ENCODE results near the gene GLI1. TPM values are rescaled to one million over a fixed set of nuclear protein-coding genes. Genes with fewer than 3 reads are reported as not detected.
"Not testable (repeated sequence)": the region's sequence is repeated elsewhere in the genome, so short reads cannot be mapped to it uniquely, and the experiment has no call there.

Gene GLI1
- polyA plus RNA-seq, 1 donor: 23.9 TPM

DNA sequence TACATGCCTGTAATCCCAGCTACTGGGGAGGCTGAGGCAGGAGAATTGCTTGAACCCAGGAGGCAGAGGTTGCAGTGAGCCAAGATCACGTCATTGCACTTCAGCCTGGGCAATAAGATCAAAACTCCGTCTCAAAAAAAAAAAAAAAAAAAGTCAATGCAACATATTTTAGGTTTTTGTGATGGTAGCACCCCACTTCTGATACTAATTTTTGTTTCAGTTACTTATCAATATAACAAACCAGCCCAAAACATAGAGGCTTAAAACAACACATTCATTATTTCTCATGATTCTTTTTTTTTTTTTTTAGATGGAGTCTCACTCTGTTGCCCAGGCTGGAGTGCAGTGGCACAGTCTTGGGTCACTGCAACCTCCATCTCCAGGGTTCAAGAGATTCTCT, 18.2 kb upstream of the GLI1 start:
- not testable (repeated sequence) for DNase-seq

DNA sequence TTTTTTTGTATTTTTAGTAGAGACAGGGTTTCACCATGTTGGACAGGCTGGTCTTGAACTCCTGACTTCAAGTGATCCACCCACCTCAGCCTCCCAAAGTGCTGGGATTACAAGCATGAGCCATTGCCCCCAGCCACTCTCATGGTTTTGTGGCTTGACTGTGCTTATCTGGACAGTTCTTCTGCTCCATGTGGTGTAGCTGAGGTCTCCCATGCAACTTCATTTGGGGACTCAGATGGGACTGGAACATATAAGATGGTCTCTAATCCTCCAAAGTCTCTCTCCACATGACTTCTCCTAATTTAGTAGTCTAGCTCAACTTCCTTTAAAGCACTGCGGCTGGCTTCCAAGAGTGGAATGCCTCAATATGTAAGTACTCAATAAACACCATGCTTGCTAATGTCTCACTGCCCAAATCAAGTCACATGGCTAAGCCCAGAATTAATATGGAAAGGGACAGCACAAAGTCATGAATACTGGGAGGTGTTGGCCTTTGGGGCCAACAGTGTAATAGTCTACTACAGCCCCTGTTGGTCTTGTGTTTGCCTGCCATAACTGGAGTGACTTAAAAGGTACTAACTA, 17.6 kb upstream of the GLI1 start:
- DNase-seq: no peak

DNA sequence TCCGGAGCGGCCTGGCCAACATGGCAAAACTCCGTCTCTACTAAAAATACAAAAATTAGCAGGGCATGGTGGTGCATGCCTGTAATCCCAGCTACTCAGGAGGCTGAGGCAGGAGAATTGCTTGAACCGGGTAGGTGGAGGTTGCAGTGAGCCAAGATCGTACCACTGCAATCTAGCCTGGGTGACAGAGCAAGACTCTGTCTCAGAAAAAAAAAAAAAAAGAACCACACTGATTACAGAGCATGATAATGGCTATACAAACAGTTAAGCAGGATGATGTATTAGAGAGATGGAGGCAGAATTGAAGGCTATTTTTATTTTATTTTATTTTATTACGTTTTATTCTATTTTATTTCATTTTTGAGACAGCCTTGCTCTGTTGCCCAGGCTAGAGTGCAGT, 15.2 kb upstream of the GLI1 start:
- DNase-seq: not testable (repeated sequence)

DNA sequence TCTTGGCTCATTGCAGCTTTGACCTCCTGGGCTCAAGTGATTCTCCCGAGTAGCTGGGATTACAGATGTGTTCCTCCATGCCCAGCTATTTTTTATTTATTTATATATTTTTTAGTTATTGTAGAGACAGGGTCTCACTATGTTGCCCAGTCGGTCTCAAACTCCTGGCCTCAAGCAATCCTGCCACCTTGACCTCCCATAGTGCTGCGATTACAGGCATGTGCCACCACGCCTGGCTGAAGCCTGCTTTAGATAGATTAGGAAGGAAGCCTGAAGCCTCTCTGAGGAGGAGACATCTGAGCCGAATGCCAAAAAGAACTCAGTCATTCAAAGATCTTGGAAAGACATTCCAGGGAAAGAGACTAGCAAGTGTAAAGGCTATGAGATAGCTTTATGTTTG, 14.8 kb upstream of the GLI1 start:
- DNase-seq: no peak

DNA sequence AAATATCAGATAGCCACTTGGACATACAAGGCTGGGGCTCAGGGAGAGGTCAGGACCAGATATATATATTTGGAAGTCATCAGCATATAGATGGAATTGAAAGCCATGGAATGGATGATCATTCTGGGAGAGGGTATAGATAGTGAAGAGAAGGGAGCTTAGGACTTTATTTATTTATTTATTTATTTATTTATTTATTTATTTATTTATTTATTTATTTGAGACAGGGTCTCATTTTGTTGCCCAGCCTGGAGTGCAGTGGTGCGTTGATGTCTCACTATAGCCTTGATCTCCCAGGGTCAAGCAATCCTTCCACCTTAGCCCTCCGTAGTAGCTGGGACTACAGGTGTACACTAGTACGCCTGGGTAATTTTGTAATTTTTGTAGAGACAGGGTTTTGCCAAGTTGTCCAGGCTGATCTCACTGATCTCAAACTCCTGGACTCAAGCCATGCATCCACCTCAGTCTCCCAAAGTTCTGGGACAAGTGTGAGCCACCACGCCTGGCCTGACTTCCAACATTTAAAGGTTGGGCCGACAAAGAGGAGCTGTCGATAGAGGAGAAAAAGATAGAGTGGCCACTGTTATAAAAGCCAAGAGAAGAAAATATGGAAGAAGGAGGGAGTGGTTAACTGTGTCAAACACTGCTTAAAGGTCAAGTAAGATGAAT, 13.2 kb upstream of the GLI1 start:
- no peak for DNase-seq

DNA sequence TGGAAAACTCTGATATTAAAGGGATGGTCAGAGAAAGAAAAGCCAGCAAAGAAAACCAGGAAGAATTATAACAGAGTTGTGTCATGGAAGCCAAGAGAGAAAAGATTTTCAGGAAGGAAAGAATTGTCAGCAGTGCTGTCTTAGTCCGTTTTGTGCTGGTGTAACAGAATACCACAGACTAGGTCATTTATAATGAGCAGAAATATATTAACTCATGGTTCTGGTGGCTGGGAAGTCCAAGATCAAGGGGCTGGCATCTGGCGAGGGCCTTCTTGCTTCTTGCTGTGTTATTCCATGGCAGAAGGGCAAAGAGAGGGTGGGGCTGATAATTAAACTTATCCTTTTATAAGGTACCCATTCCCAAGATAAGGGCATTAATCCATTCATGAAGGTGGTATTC, 10.9 kb upstream of the GLI1 start:
- no peak for DNase-seq

DNA sequence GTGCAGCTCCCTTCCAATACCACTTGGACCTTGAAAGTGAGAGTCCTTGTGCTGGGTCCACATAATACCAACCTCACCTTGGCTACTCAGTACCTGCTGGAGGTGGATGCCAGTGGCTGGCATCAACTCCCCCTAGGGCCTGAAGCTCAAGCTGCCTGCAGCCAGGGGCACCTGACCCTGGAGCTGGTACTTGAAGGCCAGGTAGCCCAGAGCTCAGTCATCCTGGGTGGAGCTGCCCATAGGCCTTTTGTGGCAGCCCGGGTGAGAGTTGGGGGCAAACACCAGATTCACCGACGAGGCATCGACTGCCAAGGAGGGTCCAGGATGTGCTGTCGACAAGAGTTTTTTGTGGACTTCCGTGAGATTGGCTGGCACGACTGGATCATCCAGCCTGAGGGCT, 10.2 kb upstream of the GLI1 start:
- no peak for DNase-seq

DNA sequence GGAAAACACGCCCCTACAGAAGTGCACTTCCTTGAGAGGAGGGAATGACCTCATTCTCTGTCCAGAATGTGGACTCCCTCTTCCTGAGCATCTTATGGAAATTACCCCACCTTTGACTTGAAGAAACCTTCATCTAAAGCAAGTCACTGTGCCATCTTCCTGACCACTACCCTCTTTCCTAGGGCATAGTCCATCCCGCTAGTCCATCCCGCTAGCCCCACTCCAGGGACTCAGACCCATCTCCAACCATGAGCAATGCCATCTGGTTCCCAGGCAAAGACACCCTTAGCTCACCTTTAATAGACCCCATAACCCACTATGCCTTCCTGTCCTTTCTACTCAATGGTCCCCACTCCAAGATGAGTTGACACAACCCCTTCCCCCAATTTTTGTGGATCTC, 9.5 kb upstream of the GLI1 start:
- DNase-seq: no peak

DNA sequence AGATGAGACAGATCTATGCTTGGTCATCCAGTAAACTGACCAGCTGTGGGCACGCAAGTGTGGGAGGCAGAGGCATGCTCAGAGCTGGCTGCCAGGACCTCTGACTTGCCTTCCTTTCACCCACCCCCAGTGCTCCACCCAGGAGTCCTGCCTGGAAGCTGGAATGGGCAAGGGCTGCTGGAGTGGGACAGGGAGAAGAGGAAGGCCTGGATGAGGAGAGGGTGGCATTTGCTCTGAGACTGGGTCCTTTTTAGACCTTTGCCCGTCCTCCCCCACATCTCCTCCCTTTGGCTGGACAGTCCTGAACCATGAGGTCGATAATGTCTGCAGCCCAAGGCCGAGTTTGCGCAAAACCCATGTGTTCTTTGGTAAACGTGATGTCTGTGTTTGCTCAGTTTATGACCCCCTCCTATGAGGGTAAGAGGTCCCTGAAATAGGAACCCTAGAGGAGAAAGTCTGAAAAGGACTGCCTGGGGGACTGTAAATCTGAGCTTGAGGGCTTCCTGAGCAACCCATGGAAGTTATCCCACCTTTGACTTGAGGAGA, 8.3 kb upstream of the GLI1 start:
- DNase-seq: no peak

DNA sequence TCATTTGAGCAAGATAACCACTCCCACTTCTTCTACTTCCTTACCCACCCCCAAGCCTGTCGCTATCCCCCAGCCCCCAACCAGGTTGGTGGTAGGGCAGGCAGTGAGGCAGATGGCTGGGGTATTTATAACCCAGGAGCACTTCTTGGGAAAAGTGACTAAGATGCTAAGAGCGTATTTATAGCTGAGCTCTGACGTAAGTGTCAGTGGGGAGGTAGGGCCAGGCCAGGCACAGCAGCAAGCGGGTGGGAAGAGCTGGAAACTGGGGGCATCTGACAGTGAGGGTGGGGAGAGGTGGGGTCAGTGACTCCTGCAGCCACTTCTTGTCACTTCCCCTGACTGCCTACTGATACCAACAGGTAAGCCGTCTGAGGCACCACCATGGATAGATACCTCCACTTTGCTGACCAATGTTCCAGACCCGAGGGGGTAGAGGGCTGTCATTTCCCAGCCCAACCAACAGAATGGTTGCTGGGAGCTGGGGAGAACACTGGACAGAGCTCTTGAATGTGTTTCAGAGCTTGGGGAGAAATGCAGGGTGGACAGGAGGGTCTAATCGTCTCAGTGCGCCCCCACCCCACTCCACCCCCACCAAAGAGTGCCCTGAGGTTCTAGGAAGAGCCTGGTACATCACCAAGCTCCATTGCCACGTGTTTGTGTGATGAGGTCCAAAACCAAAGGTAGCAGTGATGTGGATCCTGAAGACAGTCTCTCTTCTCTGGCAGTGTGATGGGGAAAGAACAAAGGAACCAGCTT, 7.2 kb upstream of the GLI1 start:
- no peak for DNase-seq

DNA sequence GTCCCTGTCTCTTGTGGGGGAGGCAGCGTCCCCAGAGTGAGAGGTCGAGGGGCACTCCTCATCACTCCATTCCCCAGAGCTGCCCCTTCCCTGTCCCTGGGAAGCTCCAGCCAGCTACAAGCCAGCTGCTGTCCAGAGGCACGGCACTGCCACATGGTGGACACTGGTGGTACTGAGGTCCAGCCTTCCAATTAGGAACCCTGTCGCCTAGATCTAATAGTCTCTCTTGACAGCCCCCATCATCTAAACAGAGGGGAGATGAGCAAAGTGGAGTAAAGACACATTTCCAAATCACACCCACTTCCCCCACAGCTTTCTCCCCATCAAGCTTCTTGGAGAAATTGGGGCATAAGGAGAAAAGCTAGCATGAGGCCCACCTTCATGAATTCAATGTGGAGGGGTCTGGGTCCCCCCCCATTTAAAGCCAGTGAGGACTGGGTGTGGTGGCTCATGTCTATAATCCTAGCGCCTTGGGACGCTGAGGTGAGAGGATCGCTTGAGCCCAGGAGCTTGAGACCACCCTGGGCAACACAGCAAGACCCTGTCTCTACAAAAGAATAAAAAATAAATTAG, 6.6 kb upstream of the GLI1 start:
- DNase-seq: no peak

DNA sequence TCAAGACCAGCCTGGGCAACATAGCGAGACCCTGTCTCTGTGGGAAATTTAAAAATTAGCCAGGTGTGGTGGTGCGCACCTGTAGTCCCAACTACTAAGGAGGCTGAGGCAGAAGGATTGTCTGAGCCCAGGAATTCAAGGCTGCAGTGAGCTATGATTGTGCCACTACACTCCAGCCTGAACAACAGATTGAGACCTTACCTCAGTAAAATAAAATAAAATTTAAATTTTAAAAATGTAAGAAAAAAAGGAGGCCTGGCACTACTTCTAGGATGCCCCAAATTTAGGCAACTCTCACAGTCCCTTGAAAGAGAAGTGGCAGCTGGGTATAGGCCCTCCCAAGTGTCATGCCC, 5.4 kb upstream of the GLI1 start:
- DNase-seq: no peak

DNA sequence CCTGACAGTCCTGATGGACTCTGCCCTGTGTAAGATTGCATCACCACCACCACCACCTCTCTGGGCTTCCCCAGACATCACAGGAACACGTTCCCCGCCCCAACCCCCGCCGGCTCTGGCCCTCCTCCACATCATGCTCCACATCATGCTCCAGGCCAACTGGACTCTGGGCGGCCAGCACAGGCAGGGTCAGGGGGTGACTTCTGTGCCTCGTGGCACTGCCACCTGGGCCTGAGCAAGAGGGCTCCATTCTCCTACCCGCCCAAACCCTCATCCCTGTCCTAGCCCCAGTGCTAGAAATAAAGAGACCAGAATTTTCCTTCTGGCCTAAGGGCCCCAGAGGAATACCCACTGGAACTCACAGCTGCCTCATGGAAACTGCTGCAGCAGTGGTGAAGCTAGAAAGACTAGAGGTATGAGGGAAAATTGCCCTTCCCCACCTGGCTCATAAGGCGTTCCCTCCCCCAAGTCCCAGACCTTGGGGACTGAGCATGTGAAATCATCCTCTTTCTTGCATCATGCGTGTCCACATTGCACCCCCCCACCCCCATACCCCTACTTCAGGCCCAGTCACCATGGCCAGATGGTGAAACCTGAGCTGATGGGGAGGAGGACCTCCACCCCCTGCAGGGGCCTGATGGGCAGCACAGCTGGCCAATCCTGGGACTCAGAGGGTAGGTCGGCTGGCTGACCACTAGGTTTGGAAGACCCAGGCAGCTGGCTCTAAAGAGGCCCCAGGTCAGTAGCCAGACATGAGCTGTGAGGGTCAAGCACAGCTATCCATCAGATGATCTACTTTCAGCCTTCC, 4.8 kb upstream of the GLI1 start, which contains the start of gene INHBE:
Gene INHBE, plus strand, starts transcription at position 742 of the 808 bp plus-strand sequence. CDS start 230 bp downstream, outside the sequence.
- no peak for DNase-seq

DNA sequence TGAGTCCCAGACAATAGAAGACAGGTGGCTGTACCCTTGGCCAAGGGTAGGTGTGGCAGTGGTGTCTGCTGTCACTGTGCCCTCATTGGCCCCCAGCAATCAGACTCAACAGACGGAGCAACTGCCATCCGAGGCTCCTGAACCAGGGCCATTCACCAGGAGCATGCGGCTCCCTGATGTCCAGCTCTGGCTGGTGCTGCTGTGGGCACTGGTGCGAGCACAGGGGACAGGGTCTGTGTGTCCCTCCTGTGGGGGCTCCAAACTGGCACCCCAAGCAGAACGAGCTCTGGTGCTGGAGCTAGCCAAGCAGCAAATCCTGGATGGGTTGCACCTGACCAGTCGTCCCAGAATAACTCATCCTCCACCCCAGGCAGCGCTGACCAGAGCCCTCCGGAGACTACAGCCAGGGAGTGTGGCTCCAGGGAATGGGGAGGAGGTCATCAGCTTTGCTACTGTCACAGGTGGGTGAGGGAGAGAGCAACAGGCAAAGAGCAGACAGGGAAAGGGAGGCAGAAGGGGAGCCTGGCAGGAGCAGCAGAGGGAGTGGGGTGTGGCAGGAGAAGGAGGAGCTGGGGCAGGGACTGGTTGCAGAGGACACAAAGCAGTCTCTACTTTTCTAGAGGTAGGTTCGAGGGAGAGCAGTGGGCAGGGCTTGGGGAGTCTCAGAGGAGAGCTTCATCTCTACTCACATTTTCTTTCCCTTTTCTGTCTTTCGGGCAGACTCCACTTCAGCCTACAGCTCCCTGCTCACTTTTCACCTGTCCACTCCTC, 4.0 kb upstream of the GLI1 start:
- DNase-seq: no peak

DNA sequence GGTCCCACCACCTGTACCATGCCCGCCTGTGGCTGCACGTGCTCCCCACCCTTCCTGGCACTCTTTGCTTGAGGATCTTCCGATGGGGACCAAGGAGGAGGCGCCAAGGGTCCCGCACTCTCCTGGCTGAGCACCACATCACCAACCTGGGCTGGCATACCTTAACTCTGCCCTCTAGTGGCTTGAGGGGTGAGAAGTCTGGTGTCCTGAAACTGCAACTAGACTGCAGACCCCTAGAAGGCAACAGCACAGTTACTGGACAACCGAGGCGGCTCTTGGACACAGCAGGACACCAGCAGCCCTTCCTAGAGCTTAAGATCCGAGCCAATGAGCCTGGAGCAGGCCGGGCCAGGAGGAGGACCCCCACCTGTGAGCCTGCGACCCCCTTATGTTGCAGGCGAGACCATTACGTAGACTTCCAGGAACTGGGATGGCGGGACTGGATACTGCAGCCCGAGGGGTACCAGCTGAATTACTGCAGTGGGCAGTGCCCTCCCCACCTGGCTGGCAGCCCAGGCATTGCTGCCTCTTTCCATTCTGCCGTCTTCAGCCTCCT, 3.4 kb upstream of the GLI1 start:
- DNase-seq: peak; percentile 62

DNA sequence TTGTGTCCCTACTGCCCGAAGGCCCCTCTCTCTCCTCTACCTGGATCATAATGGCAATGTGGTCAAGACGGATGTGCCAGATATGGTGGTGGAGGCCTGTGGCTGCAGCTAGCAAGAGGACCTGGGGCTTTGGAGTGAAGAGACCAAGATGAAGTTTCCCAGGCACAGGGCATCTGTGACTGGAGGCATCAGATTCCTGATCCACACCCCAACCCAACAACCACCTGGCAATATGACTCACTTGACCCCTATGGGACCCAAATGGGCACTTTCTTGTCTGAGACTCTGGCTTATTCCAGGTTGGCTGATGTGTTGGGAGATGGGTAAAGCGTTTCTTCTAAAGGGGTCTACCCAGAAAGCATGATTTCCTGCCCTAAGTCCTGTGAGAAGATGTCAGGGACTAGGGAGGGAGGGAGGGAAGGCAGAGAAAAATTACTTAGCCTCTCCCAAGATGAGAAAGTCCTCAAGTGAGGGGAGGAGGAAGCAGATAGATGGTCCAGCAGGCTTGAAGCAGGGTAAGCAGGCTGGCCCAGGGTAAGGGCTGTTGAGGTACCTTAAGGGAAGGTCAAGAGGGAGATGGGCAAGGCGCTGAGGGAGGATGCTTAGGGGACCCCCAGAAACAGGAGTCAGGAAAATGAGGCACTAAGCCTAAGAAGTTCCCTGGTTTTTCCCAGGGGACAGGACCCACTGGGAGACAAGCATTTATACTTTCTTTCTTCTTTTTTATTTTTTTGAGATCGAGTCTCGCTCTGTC, 2.7 kb upstream of the GLI1 start:
- DNase-seq: no peak

DNA sequence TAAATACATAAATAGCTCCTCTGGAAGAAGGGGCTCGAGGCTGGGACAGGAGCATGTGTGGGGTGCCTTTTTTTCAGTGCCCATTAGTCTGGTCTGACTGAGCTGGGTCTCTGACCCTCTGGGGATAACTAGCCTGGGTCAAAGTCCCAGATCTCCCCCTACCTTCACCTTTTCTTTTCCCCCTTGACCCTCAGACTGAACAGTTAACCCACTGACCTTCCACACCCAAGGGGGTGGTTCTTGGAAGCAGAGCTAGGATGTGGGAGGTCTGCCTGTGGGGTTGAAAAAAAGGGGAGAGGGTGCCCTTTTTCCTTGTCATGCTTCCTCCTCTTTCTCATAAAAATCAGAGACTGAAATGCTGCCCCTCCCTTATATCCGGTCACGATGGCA, 925 bp upstream of the GLI1 start:
- DNase-seq: no peak

DNA sequence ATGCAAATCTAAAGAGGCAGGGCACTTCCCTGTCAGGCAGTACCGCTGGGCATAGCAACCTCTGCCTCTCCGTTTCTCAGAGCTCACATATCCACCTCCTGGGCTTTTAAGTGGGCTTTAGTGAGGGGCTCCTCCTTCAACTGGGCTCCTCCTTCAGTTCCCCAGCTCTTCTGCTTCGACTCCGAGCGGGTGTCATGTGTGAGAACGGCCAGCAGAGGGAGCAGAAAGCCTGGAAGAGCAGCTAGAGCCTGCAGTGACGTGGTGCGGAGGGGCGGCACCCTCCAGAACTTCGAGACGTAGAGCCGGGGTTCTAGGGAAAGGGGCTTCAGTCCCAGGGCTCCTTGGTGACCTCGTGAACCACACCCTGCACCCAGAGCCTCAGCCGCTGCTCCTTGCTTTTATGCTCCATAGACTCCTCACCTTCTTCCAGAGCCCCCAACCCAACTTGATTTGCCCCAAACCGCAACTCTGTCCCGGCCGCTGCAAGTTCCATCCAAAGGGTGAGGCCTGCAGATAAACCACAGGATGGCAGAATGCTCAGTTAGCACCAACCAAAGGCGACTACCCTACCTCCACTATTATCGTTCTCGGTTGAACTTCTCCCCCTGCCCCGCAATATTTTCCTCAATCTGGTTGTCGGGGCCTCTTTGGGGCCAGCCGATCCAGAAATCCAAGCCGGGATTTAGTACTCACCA, 383 bp upstream of the GLI1 start:
- peak; percentile 96 for DNase-seq

DNA sequence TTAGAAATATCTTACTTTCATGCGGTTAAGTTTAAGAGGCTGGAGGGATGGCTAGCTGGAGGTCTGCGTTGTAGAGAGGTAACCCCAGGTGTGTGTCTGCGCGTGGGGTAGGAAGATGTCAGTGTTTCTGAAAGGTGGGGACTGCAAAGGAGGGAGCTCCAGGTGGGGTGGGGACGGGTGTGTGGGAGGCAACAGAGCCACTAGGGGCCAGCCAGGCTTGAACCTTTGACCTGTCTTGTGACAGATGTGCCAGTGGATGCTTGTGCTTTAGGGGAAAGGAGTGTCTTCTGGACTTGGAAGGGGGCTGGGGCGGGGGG, 841 bp downstream of the GLI1 start:
- no peak for DNase-seq

DNA sequence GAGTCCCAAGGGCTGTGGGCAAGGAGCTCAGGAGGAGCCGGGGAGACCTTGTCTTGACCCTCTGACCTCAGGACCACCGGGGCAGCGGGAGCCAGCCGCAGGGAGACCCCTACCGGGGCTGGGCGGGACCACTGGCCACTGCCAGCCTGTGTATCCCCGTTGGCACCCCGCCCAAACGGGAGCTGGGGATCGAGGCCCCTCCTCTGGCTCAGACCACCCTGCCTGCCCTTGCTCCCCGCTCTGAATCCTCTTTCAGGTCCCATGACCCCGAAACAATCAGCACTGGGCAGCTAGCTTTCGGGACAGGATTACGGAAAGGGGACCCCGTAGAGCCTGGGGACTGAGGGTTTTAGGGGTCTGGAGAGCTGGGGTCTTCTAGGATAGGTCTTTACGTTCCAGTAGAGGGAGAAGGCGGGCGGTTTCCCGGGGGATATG, 1.3 kb downstream of the GLI1 start:
- DNase-seq: no peak

Measured in left kidney (tissue), 2 donors.